Activated naive CD8-positive, alpha-beta T cell treated with anti-CD3 and anti-CD28 coated beads, Interleukin-2, amount 50 U/mL, for 16 hours (primary cell): ENCODE data around the gene IL17B.

ENCODE experiments used
- DNase-seq: peaks from one replicate; pipeline ENCODE4 v3.0.0-alpha.2; 2020; ENCODE audit warnings: low read depth, low spot score

IL17B gene

DNA sequence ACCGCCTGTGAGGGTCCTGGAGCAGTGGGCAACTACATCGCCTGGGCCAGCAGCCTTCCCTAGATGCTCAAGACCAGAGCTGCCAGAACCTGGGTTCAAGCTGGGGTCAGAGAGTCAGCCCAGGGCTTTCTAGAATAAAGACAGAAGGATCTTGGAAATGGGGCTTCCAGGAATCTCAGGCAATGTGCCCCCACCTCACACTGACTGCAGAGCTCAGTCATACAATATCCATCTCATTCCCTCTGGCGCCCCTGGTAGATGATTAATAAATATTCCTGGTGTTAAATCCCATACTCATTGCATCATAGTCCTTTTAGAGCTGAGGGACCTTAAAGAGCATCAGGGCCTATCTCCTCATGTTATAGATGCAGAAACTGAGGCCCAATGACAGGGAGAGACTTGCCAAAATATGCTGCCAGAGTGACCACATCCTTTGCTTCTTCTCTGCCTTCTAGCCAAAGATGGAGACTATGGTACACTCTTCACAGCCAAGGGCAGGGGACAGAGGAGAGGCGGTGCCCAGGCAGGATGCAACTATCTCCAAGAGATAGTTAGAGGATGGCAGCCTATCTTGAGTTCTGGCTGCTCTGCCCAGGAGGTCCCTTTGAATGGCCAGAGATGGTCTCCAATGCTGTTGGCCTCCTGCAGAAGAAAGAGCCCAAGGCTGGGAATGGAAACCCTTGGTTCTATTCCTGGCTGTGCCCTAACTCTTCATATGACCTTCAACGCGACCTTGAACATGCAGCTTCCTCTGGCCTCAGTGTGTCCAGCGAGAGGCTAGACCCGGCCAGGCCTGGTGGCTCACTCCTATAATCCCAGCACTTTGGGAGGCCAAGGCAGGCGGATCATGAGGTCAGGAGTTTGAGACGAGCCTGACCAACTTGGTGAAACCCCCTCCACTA is 36.2 kb upstream of the IL17B start:
- DNase-seq = no peak

DNA sequence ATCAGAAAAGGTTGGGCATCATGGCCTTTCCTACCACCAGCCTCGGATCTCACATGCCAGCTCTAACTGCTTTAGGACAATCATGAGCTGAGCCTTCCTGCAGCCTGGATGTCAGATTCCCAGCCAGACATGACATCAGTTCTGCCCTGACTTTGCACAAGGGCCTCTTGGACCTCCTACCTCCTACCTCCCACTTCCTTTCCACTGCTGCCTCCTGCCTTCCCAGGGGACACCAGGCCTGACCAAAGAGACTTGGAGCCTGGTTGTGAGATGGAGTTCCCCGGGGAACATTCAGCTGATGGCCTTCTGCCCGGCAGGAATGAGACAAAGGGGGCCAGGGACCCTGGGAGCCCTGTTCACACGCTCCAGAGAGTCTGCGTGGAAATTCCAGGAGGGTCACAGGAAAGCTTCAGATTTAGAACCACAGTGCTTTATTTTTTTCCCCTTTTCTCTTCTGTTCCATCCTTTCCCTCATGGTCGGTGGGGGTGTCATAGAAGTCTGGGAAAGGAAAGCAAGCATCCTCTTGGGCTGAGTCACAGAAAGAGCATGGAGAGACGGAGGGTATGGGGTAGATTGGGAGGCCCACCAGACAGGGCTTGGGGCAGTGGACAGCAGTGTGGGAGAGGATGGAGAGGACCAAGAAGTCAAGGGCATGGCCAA is 35.4 kb upstream of the IL17B start:
- no peak for DNase-seq

DNA sequence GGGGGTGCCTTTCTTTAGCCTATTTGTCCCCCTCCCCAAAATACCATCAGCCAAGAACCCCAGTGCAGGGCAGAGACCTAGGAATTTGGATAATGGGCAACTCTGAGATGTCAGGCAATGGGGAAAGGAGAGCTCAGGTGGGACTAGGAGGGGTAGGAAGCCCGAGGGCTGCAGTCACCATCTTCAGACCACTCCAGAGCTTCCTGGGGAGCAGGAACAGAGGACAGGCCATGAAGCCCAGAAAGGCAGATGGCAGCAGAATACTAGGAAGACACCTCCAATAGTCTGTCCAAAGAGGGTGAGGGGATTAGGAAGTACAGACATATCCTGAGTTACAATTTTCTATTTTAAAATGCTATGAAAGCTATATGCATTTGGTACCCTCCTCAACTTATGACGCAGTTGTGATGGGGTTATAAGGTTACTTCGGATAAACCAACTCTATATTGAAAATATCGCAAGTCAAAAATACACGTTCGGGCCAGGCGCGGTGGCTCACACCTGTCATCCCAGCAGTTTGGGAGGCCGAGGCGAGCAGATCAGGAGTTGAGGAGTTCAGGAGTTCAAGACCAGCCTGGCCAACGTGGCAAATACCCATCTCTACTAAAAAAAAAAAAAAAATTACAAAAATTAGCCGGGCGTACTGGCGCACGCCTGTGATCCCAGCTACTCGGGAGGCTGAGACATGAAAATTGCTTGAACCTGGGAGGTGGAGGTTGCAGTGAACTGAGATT is 34.6 kb upstream of the IL17B start:
- no peak for DNase-seq

DNA sequence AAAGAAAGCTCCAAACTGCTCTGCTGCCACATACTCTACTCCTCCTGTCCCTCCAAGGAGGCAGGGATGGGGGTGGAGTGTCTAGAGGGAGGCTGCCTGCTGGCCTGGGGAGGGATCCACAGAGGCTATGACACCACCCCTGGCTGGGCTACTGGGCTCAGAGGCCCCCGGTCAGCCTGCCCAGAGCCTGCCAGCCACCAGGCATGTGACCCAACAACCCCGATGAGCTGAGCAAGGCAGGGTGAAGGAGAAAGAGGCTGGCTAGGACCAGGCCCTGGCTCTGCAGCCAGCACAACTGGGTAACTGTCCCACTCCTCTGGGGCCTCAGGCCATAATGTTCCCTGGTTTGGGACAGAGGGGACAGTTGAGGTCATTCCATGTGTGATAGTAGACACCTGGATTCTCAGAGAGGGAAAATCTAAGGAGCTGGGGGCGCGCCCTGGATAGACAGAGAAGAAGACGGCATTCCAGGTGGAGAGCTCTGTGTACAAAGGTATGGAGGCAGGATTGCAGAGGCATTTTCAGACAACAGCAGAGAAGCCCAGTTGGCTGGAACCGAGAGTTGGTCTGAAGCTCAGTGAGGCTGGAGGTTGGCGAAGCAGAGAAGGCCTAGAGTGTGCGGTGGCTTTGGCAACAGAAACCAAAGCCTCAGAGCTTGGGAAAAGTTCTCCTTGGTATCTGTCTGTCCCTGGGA is 33.8 kb upstream of the IL17B start:
- no peak for DNase-seq

DNA sequence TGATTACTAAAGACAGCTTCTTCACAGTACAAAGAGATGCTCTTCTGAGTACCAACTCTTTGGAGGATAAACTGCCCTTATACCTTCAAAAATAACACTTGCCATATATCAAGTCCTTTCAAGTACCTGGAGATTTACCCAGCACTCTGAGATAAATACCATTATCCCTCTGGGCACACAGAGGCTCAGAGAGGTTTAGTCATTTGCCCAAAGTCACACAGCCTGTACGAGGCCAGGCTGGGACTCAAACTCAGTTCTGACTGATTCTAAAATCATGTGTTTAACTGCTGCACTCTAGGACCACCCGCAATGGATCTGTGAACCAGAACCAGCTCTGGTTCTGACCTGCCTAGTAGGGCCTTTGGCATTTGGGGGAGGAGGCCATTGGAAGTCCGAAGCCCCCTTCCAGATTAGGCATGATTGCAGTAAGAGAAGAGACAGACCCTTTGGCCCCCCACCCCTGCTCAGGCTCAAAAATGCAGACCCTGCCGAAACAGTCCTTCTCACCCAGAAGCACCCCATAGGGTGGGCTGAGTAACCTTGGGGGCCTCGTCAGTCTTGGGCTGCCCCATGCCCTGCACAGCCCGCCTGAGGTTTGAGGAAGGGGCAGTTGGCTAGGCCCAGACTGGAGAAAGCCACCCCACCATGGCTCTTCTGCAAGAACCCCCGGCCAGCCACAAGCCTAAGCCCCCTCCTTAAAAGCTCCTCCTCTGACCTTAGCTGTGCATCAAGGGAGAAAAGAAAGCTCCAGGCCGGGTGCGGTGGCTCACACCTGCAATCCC is 32.8 kb upstream of the IL17B start:
- DNase-seq = no peak

DNA sequence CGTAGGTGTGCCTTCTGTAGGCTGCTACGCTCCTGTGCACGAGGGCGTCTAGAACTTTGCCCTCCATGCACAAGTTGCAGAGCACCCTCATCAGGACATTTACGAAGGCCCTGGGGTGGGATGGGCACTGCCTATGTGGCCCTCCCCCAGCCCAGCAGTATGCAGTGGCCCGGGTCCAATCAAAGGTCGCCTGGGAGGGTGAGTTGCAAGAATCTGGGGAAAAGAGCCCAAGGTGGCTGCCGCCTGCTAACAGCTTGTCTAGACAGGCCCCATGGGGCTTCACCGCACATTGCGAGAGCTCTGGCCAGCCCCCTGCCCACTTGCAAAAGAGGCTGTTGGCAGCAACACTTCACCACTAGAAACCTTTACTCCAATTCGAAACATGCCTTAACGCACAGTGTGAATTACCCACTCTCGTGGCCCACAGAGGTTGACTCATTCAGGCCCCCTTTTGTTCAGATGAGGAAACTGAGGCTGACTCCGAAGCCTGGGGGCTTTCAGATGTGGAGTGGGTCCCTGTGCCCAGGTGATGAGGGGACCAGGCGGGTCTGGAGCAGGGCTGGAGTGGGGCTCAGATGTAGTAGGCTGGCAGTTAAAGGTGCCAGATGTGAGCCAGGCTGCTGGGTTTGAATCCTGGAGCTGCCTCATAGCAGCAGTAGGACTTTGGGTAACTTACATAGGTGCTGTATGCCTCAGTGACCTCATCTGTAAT is 31.8 kb upstream of the IL17B start:
- DNase-seq = no peak

DNA sequence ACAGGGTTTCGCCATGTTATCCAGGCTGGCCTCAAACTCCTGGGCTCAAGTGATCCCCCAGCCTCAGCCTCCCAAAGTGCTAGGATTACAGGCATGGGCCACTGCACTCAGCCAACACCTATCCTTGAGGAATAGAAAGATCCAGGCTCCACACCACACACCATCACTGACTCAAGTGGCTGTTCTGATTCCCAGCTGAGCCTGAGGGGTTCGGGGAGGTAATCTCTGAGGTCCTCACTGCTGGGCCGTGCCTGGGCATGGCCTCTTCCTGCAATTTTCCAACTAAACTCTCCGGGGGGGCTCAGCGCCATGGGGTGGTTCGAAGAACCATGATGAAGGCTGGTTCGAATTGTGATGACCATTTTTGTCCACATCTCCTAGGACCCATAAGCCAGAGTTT is 31.0 kb upstream of the IL17B start:
- no peak for DNase-seq

DNA sequence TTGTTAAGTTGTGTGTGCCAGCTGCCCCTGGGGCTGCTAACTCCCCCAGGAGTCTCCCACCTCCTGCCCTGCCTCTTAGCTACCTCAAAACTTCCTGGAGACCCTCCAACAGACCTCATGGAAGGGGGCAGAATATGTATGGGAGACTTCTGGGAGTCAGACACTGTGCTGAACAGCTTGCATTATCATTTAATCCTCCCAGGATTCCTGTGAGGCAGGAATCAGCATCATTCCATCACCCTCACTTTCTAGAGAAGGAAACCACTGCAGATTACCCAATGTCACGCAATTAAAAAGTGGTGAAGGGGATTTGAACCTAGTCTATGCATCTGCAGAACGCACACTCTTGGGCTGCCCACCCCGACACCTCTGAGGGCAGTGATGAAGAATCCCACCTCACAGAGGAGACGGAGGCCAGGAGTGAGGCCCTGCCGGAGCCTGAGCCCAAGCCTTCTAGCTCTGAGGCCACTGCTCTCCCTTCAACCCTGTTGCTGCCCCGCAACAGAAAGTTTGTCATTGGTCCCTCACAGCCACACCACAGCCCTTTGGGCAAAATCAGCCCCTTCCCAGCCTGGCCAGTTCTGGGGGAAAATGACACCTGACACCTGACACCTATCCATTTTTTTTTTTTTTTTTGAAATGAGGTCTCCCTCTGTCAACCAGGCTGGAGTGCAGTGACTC is 30.3 kb upstream of the IL17B start:
- no peak for DNase-seq

DNA sequence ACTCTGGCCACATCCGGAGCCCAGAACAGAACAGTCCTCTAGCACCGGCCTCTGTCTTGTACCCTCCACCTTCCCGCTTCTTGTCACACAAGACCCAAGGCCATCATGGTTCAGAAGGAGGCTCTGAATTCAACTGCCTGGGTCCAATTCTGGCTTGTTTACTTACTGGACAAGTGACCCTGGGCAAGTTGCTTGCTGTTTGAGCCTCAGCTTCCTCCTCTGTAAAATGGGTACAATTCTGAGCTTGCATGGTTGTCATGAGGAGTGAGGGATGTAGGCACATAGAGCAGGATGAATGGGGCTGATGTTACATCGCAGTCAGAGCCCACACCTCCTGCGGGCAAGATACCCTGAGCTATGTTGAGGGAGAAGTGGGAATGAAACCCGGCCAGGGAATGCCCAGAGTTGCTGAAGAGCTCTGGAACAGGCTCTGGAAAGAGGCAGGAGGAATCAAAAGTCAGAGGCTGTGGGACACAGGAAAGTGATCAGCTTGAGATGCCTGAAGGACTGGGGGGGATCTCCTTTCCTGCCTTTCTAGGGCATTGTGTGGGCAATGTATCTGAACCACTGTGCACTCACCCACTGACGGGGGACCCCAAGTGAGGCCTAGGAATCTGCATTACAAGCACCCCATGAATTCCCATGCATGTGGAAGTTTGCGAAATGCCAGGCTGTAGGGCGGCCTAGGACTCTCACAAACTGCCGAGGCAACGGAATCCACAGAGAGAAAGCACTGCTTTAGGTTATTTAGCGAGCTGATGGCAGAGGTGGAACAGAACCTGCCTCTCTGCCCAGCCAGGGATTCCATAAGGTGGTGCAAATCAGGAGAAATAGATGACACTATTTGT is 29.4 kb upstream of the IL17B start:
- DNase-seq = no peak

DNA sequence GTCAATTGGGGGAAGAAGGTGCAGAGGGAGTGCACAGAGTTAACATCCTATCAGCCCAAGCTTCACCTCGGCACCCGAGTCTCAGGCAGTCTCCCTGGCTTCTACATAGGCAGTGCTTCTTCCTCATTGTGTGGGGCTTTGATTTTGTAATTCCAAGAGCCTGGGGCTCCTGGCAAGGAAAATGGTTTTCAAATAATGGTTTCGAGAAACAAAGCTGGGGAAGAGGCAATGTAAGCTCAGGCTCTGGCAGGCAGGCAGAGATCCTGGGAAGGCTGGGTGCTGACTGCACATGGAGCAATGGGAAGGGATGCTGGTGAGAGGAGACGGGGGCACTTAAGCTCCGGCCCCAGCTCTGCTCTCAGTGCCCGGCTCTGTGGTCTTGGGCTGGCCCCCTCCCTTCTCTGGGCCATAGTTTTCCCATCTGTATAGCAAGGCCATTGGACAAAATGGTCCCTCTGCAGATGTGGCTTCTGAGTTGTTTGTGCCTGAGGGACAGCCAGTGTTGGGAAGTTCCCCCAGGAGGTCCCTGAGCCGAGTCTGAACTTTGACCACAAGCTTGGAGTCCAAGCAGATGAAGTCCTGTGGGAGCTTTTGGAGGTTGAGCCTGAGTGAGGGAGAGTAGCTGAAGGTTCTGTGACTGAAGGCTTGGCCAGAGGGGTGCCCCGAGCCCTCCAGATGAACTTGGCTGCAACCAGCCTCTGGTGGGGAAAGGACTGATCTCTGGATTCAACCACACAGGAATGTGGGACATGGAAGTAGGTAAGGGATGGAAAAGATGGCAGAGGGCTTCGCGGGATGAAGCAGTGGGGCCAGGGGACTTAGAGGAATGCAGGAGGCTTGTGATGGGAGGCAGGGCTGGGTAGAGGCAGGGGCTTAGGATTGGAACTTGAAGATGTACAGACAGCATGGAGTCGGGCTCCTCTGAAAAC is 28.5 kb upstream of the IL17B start:
- no peak for DNase-seq

DNA sequence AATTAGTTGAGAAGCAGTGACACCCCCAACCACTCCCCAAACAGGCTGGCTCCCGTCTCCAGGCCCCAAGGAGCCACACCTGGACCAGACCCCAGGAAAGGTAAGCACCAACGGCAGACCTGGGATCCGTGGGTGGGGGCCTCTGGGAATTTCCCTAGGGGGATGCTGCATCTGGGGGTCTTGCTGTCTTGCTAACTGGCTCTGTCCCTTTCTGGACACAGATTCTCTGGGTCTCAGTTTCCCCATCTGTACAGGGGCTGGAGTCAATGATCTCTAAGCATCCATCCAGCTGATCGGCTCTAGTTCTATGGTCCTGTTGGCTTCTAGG is 27.9 kb upstream of the IL17B start:
- no peak for DNase-seq

DNA sequence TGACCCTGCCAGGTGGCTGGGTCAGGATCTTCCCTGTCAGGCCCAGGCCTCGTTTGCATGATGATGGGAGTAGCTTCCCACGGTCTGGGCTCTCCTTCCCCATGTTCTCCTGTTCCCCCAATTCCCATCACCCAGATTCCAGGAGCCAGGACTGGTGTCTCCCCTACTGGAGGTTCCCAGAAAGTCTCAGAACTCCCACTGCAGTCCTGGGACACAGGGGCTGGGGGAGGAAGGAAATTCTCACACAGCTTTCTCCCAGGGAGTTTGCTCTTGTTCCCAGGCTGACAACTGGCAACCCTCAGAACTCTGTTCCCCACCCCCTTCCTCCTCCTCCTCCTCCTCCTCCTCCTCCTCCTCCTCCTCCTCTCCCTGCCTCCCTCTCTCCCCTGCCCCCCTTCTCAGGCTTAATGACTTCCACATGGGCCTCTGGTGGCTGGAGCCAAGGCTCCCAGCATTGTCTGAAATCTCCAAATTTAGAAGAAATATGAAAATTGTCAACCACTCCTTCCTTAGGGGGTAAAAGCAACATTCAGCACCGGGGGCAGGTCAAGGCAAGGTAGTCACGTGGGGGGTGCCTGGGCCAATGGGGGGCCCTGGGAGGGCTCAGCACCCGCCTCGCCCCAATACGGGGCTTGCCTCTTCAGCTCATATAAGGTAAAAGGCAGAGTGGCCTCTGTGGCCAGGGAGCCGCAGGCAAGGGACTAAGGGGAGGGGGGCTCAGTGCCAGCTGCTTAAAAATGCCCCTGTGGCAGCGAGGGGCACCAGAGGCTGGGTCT is 27.3 kb upstream of the IL17B start:
- DNase-seq = no peak

DNA sequence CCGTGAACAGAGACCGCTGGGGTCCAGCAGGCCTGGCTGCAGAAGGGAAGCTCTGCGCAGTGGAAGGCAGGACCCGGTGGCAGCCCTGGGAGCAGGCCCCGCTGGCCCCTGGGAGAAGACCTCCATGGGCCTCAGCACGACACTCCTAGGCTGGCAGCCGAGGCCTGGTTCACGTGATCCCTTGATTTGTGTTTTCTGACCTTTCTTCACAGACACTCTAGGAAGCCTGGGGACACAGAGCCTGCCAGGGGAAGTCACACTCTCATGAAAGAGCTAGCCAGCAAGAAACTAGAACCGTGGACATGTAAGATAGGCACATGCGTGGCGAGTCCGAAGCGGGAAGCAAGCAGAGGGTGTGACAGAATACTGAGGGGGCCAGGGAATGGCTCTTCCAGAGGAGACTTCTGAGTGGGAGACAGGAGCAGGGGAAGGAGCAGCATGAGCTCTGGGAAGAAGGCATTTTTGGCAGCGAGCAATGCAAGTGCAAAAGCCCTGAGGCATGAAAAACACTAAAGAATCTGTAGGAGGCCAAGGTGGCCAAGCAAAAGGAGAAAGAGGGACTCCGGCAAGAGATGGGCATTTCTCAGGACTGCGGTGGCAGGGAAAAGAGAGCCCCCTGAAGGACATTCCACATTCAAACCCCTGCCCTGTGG is 26.6 kb upstream of the IL17B start:
- no peak for DNase-seq

DNA sequence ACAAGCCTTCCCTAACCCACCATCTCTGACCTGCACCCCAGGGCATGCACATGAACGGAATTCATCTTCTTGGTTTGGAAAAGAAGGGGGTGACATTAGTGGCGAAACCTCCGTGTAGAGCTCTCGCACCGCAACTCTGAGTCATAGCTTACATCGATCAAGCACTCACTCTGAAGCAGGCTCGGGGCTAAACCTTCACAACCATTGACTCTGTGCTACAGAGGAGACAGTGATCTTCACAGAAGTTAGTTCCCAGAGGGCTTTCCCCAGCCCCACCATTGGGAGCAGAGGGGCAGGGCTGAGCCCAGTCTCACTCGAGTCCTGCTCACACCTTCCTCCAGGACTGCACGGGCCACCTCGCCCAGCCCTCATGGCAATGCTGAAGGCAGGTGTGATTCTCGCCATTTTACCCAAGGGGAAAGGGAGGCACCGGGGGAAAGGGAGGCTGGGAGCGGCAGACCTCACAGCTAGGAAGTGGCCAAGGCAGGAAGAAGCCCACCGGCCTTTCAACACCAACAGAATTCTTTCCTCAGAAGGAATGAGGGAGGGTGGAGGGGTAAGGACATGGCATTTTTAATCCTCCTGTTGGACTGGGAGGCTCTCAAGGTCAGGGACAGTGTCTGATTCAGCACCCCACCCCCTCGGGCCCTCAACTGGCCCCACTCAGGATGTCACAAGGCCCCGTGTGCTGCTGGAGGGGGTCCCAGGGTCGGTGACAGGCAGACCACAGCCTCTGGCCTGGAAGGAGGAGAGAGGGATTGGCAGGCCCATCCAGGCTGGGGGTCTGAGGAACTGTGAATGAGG is 25.9 kb upstream of the IL17B start:
- DNase-seq = no peak

DNA sequence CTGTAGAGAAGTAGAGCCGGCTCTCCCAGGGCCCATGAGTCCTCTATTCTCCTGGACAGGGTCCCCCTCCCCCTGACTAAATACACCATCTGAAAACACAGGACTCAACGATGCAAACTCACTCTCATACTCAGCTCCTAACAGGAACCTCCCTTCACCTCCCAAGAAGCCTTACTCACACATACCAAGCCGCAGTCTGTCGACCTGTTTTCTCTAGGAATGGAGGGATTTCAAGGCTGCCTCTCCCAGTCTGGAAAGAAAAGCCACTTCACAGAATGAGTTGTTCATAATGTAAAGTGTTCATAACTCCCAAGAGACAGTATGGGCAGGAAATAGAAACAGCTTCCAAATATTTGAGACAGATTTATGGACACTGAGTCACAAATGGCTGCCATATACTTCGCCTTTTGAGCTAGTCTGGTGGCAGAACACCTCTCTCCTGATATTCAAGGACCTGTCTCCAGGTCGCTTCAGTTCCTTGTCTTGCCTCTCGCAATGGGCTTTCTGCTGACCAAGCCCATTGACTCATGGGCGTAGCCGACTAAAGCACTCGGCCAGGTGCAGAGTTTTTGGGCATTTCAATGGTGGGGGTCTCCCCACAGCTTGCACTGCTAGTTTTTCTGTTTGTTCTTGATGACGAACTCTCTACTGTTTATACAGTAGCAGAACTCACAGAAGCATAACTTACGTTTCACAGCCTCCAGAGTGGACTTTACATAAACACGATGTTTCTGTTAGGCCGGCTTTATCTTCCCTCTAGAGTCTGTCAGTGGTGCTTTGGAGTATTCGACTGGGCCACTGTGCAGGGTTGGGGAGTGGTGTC is 25.0 kb upstream of the IL17B start:
- DNase-seq = no peak
